ENCODE measurements around the gene ALG9.

The ALG9 gene

GRCh38 chr11:111762981-111763643 lies 108.3 kb downstream of the ALG9 start:
- DNase-seq, result no peak

- DNase-seq, result no peak
Measured at GRCh38 chr11:111762526-111762925, 108.9 kb downstream of the ALG9 start.

- DNase-seq, result no peak
Measured at GRCh38 chr11:111761036-111761435, 110.3 kb downstream of the ALG9 start.

GRCh38 chr11:111759778-111760407 lies 111.5 kb downstream of the ALG9 start:
- no peak for DNase-seq

GRCh38 chr11:111759376-111759775 lies 112.0 kb downstream of the ALG9 start:
- no peak for DNase-seq

GRCh38 chr11:111756097-111756496 lies 115.3 kb downstream of the ALG9 start:
- no peak for DNase-seq

- DNase-seq, result no peak
Measured at GRCh38 chr11:111749646-111750045, 121.7 kb downstream of the ALG9 start.

GRCh38 chr11:111748035-111748804 lies 123.2 kb downstream of the ALG9 start:
- DNase-seq, result no peak

- no peak for DNase-seq
Measured at GRCh38 chr11:111745719-111746504, 125.5 kb downstream of the ALG9 start.

- no peak for DNase-seq
Measured at GRCh38 chr11:111743700-111744099, 127.7 kb downstream of the ALG9 start.

- DNase-seq, result no peak
Measured at GRCh38 chr11:111741751-111742150, 129.6 kb downstream of the ALG9 start.

- DNase-seq, result no peak
Measured at GRCh38 chr11:111739299-111739698, 132.1 kb downstream of the ALG9 start.

GRCh38 chr11:111737444-111738210 lies 133.8 kb downstream of the ALG9 start:
- no peak for DNase-seq

GRCh38 chr11:111736621-111737443 lies 134.5 kb downstream of the ALG9 start:
- no peak for DNase-seq

All from effector CD8-positive, alpha-beta T cell (primary cell).